ENCODE data around the gene MCTP1.
"Not testable (repeated sequence)": the region's sequence is repeated elsewhere in the genome, so short reads cannot be mapped to it uniquely, and the experiment has no call there.

The MCTP1 gene

DNA sequence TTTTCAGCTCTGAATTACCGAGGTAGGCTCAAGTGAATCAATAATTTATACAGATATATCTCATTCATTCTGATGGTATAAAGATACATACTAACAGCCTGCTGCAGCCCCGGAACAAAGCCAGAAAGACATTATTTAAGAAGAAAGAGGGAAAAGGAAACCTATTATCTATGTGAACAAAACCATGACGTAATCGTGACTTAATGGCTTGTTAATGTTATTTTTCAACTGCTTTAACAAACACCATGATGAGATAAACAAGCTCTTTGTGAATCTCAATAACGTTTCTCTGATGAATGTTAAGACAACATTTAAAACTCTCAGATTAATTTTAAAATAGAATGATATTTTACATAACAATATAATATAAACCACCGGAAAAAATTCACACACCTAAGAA lies 429.4 kb downstream of the MCTP1 start:
- FAIRE-seq, result no peak

DNA sequence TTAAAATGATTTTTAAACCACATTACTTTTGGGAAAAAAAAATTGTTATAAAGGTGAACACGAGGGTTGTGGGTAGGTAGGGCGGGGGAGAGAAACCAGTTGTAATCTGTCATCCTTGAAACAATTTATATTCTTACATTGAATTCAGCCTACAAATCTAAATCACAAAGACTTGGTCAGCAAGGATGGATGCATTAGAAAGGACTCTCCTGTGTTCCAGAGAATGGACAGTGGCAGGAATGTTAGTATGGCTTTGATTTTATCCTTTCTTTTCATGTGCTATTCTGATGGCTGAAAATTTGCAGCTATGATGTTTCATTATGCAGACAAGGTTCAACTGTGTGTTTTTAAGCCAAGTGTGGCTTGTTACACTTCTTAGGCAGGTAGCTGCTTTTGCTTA lies 431.8 kb downstream of the MCTP1 start:
- no peak for FAIRE-seq

DNA sequence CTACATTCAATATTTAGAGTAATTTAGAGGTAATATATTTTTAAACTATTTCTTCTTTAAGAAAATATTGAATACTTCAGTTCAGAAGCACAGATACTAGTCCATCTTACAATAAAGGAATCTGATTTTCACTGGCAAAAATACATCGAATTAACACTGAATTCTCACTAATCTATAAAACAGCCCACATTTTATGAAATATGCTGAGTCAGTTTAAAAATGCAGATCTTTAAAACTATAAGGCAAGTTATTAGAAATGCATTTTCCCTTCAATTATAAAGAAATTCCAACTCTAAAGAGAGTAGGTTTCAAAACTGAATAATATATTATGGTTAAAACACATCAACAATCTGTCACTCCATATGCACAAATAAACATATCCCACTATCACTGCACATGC lies 433.9 kb downstream of the MCTP1 start:
- no peak for FAIRE-seq

DNA sequence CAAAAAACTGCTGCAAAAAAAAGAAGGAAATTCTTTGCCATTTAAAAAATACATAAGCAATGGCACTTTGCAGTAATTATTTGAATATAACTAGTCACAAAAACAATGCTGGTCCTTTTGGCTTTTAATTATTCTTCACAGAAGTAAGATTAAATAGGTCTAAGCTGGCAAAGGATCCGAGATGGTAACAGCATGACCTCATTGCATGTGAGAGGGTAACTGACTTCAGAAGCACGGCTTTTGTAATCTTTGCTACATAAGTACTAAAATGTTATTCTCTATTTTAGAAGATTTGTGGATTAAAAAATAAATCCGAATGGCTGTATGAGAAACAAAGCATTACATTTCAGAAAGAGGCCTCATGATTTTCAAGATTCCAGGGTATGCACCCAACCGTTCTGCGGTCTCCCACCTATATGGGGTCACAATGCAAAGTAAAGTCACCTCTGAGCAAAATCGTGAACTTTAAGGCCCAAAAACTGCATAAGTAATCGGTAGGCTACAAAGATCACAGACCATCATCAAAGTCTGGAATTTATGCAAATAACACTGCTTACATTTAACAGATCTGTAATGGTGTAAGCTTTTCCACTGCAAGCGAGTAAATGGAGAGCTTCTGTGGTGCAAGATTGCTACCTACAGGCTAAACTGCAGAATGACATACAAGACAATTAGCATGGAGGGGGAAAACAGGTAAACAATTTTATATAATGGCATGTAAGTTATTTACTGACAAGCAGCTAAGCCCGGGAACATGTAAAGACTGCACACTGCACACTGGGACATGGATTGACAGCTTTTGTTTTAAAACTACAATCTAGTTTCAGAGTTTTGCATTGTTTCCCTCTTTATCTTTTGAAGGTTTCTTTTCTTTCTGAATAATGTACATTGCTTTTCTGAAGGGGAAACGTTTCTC lies 434.8 kb downstream of the MCTP1 start:
- peak; percentile 58 for FAIRE-seq

DNA sequence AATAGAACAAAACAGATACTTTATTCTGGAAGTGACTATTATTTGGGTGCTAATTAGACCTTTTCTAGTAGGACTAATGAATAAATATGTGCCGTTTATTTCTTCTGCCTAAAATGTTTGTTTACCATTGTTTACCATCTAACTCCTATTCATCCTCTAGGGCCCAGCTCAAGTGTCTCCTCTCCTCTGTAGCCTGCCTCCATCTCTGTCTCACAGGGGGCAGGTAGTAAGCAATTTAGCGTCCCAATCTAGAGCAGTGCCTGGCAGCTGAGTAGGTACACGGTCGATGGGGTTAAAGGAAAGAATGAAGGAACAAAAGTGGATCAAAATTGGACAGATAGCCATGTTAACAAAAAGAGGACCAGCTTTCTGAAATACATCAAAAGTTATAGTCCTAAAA lies 435.6 kb downstream of the MCTP1 start:
- no peak for FAIRE-seq

DNA sequence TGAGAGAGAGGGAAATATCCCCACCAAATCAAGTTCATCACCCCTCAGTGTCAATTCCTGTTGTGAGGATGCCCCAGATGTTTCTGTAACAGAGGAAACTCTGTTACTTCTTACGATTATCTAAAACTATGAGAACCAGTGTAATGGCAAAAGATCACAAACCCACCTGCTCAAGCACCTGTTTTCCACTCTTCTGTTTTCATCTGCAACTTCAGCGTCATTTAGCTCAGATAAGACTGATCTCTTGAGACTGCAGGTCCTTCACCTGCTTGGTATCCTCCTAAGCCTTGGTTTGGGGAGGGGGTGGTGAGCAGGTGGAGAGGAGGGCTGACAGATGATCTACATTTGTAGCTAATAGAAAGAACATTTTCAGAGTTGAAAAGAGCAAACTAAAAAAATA lies 437.2 kb downstream of the MCTP1 start:
- FAIRE-seq, result no peak

DNA sequence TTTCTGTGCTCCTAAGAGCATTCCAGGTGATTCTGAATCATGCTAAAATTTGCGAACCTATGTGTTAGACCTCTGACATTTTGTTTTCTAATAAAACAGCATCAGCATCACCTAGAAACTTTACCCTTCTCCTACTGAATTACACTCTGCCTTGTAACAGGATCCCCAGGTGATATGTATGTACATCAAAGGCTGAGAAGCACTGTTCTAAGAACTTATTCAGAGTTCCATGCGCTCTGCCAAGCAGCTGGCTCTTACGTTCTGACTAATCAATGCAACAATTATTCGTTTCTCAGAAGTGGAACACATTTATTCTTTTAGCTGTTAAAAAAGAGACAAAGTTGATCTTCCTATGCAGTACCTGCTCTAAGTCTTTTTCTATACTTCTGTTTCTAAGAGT lies 437.9 kb downstream of the MCTP1 start:
- FAIRE-seq, result no peak

DNA sequence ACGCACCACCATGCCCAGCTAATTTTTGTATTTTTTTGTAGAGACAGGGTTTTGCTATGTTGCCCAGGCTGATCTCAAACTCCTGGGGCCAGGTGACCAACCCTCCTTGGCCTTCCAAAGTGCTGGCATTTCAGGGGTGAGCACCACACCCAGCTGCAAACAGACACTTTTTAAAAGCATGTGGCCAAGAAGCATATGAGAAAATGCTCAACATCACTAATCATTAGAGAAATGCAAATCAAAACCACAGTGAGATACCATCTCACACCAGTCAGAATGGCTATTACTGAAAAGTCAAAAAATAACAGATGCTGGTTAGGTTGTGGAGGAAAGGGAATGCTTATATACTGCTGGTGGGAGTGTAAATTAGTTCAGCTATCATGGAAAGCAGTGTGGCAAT lies 439.2 kb downstream of the MCTP1 start:
- FAIRE-seq, result not testable (repeated sequence)

DNA sequence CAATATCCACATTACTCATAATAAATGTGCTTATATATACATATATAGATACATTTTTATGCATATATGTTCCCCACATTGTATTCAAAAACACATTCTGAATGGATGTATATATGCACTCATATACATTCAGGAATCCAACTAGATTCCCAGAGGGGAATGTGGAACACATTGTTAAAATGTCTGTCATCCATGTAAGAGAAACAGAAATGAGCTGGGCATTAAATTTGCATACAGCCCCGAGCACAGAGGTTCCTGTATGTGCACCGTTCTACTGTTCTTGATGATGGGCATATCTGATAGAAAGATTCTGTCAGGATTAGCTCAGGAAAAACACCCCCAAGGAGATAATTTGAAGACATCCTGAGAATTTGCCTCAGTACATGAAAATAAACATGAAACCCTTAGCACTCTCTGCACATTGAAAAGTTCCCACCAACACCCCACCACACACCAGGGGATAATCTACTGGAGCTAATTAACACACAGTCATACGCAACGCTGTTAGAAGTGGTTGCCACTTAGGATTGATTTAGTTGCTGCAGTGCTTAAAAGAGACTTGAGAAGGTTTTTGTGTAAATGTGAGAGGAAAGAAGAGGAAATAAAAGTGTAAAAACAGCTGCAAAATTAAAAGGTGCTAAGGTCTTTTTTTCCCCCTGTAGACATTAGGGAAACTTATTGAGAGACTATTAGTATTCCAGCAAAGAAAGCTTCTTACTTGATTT lies 443.1 kb downstream of the MCTP1 start:
- FAIRE-seq, result no peak

DNA sequence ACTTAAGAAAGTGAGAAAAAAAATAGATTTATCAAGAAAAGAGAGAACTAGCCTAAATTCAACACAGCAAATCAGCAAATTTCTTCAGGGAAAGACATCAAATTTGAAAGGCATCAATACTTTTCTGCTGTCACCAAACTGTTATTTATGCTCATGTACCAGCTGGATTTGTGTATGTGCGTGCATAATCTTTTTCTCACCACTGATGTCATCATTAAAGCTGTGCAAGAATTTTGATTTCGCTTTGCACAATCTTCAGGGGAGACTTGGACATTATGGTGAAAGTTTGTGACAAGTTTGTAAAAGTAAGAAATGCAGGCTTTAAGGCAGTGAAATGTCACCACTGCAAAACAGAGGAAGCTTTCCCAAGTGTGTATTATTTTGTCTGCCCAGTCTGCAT lies 451.0 kb downstream of the MCTP1 start:
- no peak for FAIRE-seq

DNA sequence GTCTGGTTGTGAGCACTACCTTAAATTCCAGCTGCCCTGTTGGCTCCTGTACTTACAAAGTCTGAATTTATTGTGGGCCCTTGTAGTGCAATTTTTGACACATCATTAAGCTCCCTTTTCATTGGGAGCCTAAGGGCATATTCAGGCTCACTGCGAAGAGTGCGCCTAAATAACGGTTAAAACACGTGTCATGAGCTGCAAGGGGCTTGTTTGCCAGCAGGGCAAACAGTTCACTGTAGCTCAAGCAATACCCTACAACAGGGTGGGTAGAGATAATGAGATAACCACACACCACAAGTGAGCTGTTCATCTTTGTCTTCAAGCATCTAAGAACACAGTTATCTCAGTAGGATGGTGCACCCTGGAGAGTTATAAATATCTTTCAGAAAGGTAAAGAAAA lies 452.2 kb downstream of the MCTP1 start:
- no peak for FAIRE-seq

DNA sequence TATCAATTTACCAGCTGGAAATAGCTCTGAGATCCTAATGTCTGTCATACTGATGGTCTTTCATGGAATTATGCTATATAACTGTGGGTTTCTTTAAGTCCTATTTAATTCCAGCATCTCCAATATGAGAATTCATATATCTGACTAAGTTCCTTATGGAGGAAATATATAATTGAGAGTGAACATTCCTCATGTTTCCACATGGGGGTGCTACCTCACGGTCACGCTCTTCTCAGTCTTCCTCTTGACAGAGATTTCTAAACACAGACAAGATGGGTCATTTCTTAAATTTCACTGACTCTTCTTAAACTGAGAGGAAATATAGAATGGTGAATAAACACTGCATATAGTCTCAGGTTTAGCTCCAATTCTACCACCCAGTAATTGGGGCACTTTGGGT lies 454.4 kb downstream of the MCTP1 start:
- FAIRE-seq, result no peak

DNA sequence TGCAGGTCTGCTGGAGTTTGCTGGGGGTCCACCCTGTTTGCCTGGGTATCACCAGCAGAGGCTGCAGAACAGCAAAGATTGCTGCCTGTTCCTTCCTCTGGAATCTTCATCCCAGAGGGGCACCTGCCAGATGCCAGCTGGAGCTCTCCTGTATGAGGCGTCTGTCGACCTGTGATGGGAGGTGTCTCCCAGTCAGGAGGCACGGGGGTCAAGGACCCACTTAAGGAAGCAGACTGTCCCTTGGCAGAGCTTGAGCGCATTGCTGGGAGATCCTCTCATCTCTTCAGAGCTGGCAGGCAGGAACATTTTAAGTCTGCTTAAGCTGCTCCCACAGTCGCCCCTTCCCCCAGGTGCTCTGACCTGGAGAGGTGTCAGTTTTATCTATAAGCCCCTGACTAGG lies 456.7 kb downstream of the MCTP1 start:
- not testable (repeated sequence) for FAIRE-seq

DNA sequence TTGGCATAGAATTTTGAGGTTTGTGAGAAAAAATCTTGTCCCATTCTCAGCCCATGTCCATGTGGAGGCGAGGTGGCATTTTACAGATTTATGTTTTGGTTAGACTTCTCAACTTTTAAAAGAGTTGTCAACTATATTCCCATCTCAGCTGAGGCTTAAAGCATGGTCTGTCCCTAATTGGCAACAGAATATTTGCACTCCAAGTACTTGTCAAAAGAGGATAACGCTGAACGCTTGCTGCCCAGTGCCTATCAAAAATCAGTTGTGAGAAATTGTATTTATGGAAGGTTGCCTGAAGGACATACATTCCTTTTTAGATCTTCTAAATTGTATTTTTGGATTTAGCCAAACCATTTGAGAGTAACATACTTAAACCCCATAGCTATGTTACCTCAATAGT lies 464.4 kb downstream of the MCTP1 start:
- FAIRE-seq, result no peak

DNA sequence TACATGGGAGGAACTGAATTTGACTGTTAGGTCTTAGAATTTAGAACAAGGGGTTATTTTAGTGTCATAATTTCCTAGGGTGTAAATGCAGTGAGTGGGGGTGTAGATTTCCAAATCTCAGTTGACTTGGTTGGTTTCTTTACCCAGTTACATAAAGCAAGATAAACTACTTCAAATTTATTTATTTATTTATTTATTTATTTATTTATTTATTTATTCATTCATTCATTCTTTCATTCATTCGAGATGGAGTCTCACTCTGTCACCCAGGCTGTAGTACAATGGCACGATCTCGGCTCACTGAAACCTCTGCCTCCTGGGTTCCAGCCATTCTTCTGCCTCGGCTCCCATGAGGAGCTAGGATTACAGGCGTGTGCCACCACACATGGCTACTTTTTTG lies 466.0 kb downstream of the MCTP1 start:
- no peak for FAIRE-seq

DNA sequence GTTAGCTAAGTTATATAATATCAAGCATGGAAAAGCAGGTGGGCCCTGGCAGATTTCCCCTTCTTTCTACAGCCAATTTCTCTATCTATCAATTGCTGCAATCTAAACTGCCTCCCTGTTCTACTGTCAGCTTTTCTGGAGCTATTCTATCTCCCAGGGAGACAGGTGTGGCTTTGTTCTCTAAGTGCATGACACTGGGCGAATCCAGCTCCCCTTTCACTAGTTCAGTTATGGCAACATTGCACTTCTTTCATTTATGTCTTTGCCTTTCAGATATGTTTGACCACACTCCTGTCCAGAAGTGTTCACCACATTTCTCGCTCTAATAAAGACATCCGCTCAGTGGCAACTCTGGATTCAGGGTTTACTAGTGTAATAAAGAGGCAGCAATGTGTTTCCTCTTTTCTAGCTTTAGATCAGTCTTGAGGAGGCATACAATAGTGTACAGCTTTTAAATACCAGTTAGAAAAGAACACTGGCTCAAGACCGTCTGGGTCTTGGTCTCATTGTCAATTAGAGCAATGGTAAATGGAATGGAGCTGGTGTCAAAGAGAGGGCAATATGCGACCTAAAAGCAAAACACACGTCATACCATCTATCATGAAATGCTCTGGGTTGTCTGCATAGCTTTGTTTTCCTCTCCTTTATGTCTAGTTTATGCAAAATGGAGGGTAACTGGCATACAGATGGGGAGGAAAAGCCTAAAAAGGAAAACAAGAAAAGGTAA lies 469.4 kb downstream of the MCTP1 start:
- no peak for FAIRE-seq

DNA sequence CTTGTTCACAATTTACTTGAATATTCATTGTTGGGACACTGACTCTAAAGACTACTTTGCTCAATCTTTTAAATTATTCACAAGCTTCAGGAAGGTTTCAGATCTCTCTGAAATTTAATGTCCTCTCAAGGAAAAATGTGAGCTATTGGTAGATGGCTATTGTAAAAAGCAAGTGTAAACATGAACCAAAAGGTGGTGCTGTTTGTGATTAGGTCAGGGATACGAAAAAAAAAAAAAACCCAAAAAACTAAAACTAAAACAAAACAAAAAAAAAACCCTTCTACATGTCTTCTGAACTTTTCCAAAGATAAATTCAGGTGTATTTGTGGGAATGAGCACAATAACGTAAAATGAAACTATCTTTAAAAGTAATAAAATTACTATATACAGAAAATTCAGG lies 472.7 kb downstream of the MCTP1 start:
- FAIRE-seq, result no peak

DNA sequence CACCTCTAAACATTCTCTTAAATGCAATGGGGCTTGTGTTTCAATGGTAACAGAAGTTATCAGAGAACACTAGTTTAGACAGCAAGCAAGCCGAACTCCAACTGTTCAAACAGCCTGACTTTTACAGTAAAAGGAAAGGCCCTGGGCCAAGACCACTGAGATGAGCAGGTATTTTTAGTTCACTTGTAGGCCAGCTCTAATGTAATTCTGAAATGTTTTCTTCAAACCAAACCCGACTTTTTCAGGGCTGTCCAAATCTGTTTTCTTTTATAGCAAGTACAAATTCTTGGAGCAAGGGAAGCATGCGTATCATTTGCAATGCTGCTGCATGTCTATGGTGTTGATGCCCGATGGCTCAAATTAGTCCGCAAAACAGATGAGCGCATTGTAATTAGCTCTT lies 473.6 kb downstream of the MCTP1 start:
- FAIRE-seq, result no peak

DNA sequence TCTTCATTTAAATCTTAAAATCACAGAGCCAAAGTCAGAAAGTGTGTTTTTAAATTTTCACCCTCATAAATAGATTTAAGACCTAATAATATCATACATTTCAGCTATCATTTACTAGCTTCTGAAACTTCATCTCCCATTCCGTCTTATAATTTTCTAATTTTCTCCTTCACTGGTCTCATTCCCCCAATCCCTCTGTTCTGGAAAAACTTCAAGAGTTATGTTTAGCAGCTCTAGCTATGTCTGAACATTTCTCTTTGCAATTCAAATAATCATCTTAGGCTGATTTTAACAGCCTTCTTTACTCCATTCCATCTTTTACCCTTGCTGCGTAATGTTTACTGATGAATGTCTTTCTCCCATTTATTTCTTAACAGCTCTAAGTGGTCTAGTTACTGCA lies 474.0 kb downstream of the MCTP1 start:
- FAIRE-seq, result no peak

DNA sequence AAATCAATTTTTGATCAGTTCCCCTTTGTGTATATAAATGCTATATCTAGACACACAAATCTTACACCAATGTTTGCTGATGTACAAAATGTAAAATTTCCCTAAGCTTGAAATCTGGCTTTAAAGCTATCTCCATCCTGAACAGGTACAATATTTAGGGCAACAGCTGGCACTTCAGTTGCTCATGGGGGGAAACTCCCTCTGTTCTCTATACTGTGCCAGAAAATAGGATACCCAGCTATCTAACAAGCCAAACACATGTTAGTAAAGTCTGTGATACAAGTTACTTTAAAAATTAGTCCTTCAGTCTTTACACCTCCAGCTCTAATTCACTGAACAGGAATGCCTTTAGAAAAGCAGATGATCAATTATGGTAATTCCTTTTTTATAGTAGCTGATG lies 474.6 kb downstream of the MCTP1 start:
- FAIRE-seq, result no peak

DNA sequence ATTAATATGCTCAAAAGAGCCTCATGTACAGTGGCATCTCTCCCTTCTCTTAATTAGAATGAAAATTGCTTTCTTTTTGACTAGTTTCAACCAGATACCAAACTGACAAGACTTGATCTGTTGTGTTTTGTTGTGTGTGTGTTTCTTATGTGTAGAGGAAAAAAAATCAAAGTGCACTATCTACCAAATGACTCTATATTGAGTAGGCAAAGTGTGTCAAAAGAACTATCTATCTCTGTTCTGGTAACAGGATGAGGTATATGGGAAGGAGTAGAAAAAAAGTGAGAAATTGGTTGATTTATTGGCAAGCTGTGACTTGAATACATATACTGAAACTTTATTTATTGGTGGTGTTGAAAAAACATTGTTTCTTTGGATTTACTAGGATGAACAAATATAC lies 476.4 kb downstream of the MCTP1 start:
- FAIRE-seq, result no peak

DNA sequence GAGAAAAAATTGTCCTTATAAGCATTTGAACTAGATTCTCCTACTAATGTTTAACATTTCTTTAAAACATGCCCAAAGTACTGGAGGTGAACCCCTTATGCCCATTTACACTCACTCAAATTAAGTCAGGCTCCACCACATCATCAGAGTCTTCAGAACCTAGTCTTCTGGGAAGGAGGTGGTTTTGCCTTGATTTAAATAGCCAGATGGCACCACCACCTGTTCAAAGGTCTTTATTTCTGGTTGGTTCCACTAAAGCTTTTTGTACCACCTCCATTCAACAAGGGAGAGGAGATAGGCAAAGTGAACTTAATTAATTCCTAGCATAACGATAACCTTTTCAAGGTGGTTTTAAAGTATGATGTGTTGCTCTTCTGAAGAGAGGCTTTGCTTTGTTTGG lies 476.9 kb downstream of the MCTP1 start:
- no peak for FAIRE-seq

DNA sequence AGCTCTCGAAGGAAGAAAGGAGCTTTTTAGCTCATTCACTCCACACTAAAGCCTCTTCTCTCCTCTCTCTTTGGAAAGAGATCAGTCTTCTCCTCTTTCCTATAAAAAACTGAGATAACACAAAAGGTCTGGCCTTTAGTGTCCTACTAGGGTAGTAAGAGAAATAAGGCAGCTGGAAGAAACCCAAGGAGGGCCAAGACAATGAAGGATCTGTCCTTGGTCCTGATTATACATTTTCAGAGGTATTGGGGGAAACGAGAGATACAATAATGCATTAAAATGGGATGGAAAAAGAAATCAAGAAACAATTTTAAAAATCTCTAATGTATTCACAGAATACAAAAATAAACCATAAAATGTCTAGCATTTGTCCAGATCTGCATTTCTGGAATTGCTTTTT lies 482.4 kb downstream of the MCTP1 start:
- no peak for FAIRE-seq

DNA sequence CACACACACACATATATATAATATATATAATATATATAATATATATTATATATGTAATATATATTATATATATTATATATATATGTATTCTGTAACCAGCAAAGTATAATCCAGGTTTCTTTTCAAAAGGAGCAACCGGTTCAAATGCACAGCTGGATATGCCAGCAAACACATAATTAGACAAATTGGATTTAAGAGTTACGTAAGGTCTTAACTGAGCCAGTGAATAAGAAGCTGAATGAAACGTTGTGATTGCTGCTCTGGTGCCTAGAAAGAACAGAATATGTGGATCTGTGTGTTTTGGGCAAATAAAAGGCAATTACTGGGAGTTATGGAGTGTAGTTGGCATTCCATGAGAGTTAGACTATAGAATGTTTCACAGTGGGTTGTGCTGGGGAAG lies 488.3 kb downstream of the MCTP1 start:
- FAIRE-seq, result no peak

Measured in islet of Langerhans (tissue), 1 donor.